Tibial artery (tissue), 4 donors: Measurements from ENCODE around the gene TESK2.
A peak's percentile ranks its signal among the peaks of the same experiment; 100 is the strongest.

Source experiments
- DNase-seq, 2 donors: peaks; one replicate each; pipeline ENCODE4 v3.0.0-alpha.2; 2019
- H3K27ac ChIP-seq, 2 donors: fragments of 200-600 bp; sonication (generic) in 1 of 2; 1 replicate in 1 of 2; 2 replicates in 1 of 2; pipeline ENCODE4 v1.5.1; 2018 to 2019; ENCODE audit warnings: mild to moderate bottlenecking in 1 of 2
- H3K27me3 ChIP-seq, 2 donors: fragments of 200-600 bp; sonication (generic) in 1 of 2; one replicate each; pipeline versions ENCODE4 v1.5.1 to v1.6.0; 2016 to 2019
- H3K36me3 ChIP-seq, 3 donors: fragments of 200-600 bp; sonication (generic) in 2 of 3; one replicate each; pipeline ENCODE4 v1.5.1; 2016 to 2019; ENCODE audit warnings: mild to moderate bottlenecking in 2 of 3
- H3K4me1 ChIP-seq, 4 donors: fragments of 200-600 bp; sonication (generic) in 2 of 4; 1 replicate in 3 of 4; 2 replicates in 1 of 4; pipeline ENCODE4 v1.5.1; 2016 to 2019
- H3K4me3 ChIP-seq, 2 donors: fragments of 200-600 bp; sonication (generic) in 1 of 2; 1 replicate in 1 of 2; 2 replicates in 1 of 2; pipeline ENCODE4 v1.5.1; 2018 to 2019; ENCODE audit warnings: mild to moderate bottlenecking in 2 of 2
- H3K9me3 ChIP-seq, 3 donors: fragments of 200-600 bp; sonication (generic) in 1 of 3; one replicate each; pipeline ENCODE4 v1.5.1; 2016 to 2019
- CTCF ChIP-seq, 2 experiments: fragments of 200-600 bp in 1 of 2; fragments of 450-650 bp in 1 of 2; IDR thresholded peaks; one replicate each; pipeline ENCODE4 v1.5.1; 2017 to 2019; ENCODE audit warnings: antibody characterized with exemption in 2 of 2, mild to moderate bottlenecking in 1 of 2, moderate library complexity in 1 of 2
- intact Hi-C: fragments of 100-400 bp; cut with DNase I; formaldehyde crosslinking; loops from one replicate; pipeline ENCODE4 v1.15.0; 2023; ENCODE audit warnings: low total_unique reads

Gene TESK2

GRCh38 chr1:45503462-45504360 is 12.7 kb upstream of the TESK2 start:
- H3K4me3 ChIP-seq, result no peak overlapping the region
- peaks cover 0 to 13% (median 6%) of the 10 kb centered on the region in 3 donors for H3K36me3 ChIP-seq
- H3K4me1 ChIP-seq, result peaks cover 0 to 20% (median 13%) of the 10 kb centered on the region in 4 donors
- intact Hi-C loops, result no loop called here
- no peak overlapping the region for H3K27ac ChIP-seq
- H3K9me3 ChIP-seq, result no peaks in the 10 kb centered on the region
- no peak for DNase-seq
- TF ChIP-seq CTCF (IDR thresholded peaks at IDR 0.05), result no peak
- H3K27me3 ChIP-seq, result no peaks in the 10 kb centered on the region

- no peak for DNase-seq
- no peak overlapping the region for H3K27ac ChIP-seq
- intact Hi-C loops, result no loop called here
Measured at GRCh38 chr1:45501505-45501859, 10.5 kb upstream of the TESK2 start.

GRCh38 chr1:45499415-45499769 is 8.4 kb upstream of the TESK2 start:
- no peak for DNase-seq
- Histone ChIP-seq H3K36me3 (no peaks in the 10 kb centered on the region), H3K27me3 (no peaks in the 10 kb centered on the region), H3K4me3 (peak overlapping the region; percentile 55 to 64), H3K9me3 (no peaks in the 10 kb centered on the region), H3K27ac (peak overlapping the region; percentile 66 to 69), H3K4me1 (peaks cover 0 to 20% (median 13%) of the 10 kb centered on the region in 4 donors)
- intact Hi-C loops, result loop anchor here (5.0 kb wide), 1 partner anchor 487 kb away; the partner anchor contains the start of genes HECTD3 and UROD
- no peak for TF ChIP-seq CTCF (IDR thresholded peaks at IDR 0.05)

More at GRCh38 chr1:45501505-45501859, 10.5 kb upstream of the TESK2 start:
- H3K4me1 ChIP-seq, result peaks cover 0 to 20% (median 13%) of the 10 kb centered on the region in 4 donors
- no peak overlapping the region for H3K4me3 ChIP-seq
- no peaks in the 10 kb centered on the region for H3K36me3 ChIP-seq
- H3K9me3 ChIP-seq, result no peaks in the 10 kb centered on the region
- TF ChIP-seq CTCF (IDR thresholded peaks at IDR 0.05), result no peak
- no peaks in the 10 kb centered on the region for H3K27me3 ChIP-seq

GRCh38 chr1:45498279-45498678 is 7.3 kb upstream of the TESK2 start:
- Histone ChIP-seq H3K4me1 (peaks cover 0 to 20% (median 13%) of the 10 kb centered on the region in 4 donors), H3K4me3 (no peak overlapping the region), H3K9me3 (no peaks in the 10 kb centered on the region), H3K36me3 (no peaks in the 10 kb centered on the region), H3K27ac (no peak overlapping the region), H3K27me3 (no peaks in the 10 kb centered on the region)
- intact Hi-C loops, result loop anchor here (5.0 kb wide), 1 partner anchor 486 kb away; the partner anchor contains the start of genes HECTD3 and UROD
- TF ChIP-seq CTCF (IDR thresholded peaks at IDR 0.05), result no peak
- no peak for DNase-seq

DNA sequence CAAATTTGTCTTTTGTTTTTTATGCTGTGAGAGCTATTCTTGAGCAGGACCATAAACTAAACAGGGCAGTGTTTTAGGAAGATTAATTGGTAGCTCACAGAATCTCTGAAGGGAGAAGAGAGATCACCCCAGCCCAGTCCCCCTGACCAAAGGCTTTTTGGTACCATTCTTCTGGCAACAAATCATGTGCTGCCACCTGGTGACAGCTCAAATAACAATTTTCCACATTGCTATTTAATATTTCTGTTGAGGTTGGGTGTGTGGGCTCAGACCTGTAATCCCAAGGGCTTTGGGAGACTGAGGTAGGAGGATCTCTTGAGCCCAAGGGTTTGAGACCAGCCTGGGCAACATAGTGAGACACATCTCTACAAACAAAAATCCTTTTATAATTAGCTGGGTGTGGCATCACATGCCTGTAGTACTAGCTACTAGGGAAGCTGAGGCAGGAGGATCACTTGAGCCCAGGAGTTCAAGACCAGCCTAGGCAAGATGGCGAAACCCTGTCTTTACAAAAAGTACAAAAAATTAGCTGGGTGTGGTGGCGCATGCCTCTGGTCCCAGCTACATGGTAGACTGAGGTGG is 2.2 kb upstream of the TESK2 start:
- no peaks in the 10 kb centered on the region for H3K36me3 ChIP-seq
- peaks cover 0 to 16% (median 7%) of the 10 kb centered on the region in 4 donors for H3K4me1 ChIP-seq
- intact Hi-C loops, result loop anchor here (2.0 kb wide), 1 partner anchor 132 kb away; no protein-coding TSS in a partner anchor
- H3K27ac ChIP-seq, result no peak overlapping the region
- no peaks in the 10 kb centered on the region for H3K9me3 ChIP-seq
- H3K27me3 ChIP-seq, result no peaks in the 10 kb centered on the region
- peak in 1 of 2 donors; percentile 51 for DNase-seq
- TF ChIP-seq CTCF (IDR thresholded peaks at IDR 0.05), result peak; percentile 57 to 66
- H3K4me3 ChIP-seq, result no peak overlapping the region
